RWPE2 (cell line): Measurements from ENCODE around the gene SUN2.

Experiments
- ATAC-seq: fragments of 200-7000 bp; cut with Tn5 transposase; 3 replicates; pipeline ENCODE4 v1.9.1; 2021; ENCODE audit warnings: low read depth
- DNase-seq: peaks from one replicate; pipeline ENCODE4 v3.0.0-alpha.2; 2020; ENCODE audit warnings: low spot score
- H3K27ac ChIP-seq: fragments of 450-650 bp; 2 replicates; pipeline ENCODE4 v1.5.1; 2017; ENCODE audit warnings: mild to moderate bottlenecking; ENCODE audit not compliant: poor library complexity, severe bottlenecking
- H3K27me3 ChIP-seq: fragments of 250-450 bp; sonication (Bioruptor Pico); 2 replicates; pipeline ENCODE4 v1.5.1; 2021; ENCODE audit warnings: mild to moderate bottlenecking, moderate library complexity; ENCODE audit not compliant: insufficient read depth, poor library complexity, severe bottlenecking
- H3K36me3 ChIP-seq: fragments of 250-450 bp; sonication (Bioruptor Pico); 2 replicates; pipeline ENCODE4 v1.5.1; 2020; ENCODE audit warnings: low read depth, mild to moderate bottlenecking, moderate library complexity
- H3K4me1 ChIP-seq: fragments of 250-450 bp; sonication (Bioruptor Pico); 2 replicates; pipeline ENCODE4 v1.5.1; 2021; ENCODE audit warnings: mild to moderate bottlenecking, moderate library complexity; ENCODE audit not compliant: insufficient read depth, poor library complexity, severe bottlenecking
- H3K4me3 ChIP-seq: fragments of 250-450 bp; sonication (Bioruptor Pico); 2 replicates; pipeline ENCODE4 v1.5.1; 2021; ENCODE audit warnings: mild to moderate bottlenecking, moderate library complexity; ENCODE audit not compliant: severe bottlenecking
- H3K9me3 ChIP-seq: fragments of 250-450 bp; sonication (Bioruptor Pico); 2 replicates; pipeline ENCODE4 v1.5.1; 2021; ENCODE audit warnings: mild to moderate bottlenecking, moderate library complexity; ENCODE audit not compliant: severe bottlenecking
- CTCF ChIP-seq: fragments of 450-650 bp; IDR thresholded peaks from one replicate; pipeline ENCODE4 v1.5.1; 2017; ENCODE audit warnings: mild to moderate bottlenecking, moderate library complexity; ENCODE audit not compliant: poor library complexity, severe bottlenecking

Gene SUN2

GRCh38 chr22:38766076-38766777 lies 10.4 kb upstream of the SUN2 start:
- H3K4me1 ChIP-seq, result peaks cover 11% of the 10 kb centered on the region
- H3K36me3 ChIP-seq, result no peaks in the 10 kb centered on the region
- H3K9me3 ChIP-seq, result no peaks in the 10 kb centered on the region
- no peak overlapping the region for H3K27ac ChIP-seq
- DNase-seq (peak; percentile 91), ATAC-seq (peak; percentile 87)
- H3K27me3 ChIP-seq, result no peaks in the 10 kb centered on the region
- peak; percentile 94 for TF ChIP-seq CTCF
- no peak overlapping the region for H3K4me3 ChIP-seq

GRCh38 chr22:38762551-38762983 lies 6.8 kb upstream of the SUN2 start:
- H3K4me1 ChIP-seq, result peaks cover 11% of the 10 kb centered on the region
- no peaks in the 10 kb centered on the region for H3K27me3 ChIP-seq
- no peak overlapping the region for H3K4me3 ChIP-seq
- ATAC-seq, result no peak
- TF ChIP-seq CTCF, result no peak
- no peak for DNase-seq
- H3K36me3 ChIP-seq, result no peaks in the 10 kb centered on the region
- no peaks in the 10 kb centered on the region for H3K9me3 ChIP-seq
- no peak overlapping the region for H3K27ac ChIP-seq

GRCh38 chr22:38761202-38762162 lies 5.7 kb upstream of the SUN2 start:
- TF ChIP-seq CTCF, result no peak
- DNase-seq, result no peak

GRCh38 chr22:38760477-38761201 lies 4.8 kb upstream of the SUN2 start:
- TF ChIP-seq CTCF, result no peak
- no peak overlapping the region for H3K27ac ChIP-seq
- ATAC-seq (no peak; the same call in 2 of the 3 replicates), DNase-seq (no peak)
- no peaks in the 10 kb centered on the region for H3K27me3 ChIP-seq
- peaks cover 15% of the 10 kb centered on the region for H3K4me1 ChIP-seq
- no peak overlapping the region for H3K4me3 ChIP-seq
- H3K9me3 ChIP-seq, result no peaks in the 10 kb centered on the region
- no peaks in the 10 kb centered on the region for H3K36me3 ChIP-seq

More at GRCh38 chr22:38761202-38762162, 5.7 kb upstream of the SUN2 start:
- Histone ChIP-seq H3K27me3 (no peaks in the 10 kb centered on the region), H3K4me3 (no peak overlapping the region), H3K4me1 (peaks cover 14% of the 10 kb centered on the region), H3K36me3 (no peaks in the 10 kb centered on the region), H3K27ac (no peak overlapping the region), H3K9me3 (no peaks in the 10 kb centered on the region)
- no peak; the same call in 2 of the 3 replicates for ATAC-seq
